HepG2 (cell line): Measurements from ENCODE around the gene HPS4. TPM values are rescaled to one million over a fixed set of nuclear protein-coding genes. Genes with fewer than 3 reads are reported as not detected.
A peak's percentile ranks its signal among the peaks of the same experiment; 100 is the strongest.

Experiments
- BCL3 ChIP-seq: sonication (generic); formaldehyde crosslinking; IDR thresholded peaks from 2 replicates; pipeline ENCODE4 v1.5.1; 2020; ENCODE audit warnings: mild to moderate bottlenecking, missing genetic modification reagents, moderate library complexity
- CREB3 ChIP-seq: sonication (generic); formaldehyde crosslinking; IDR thresholded peaks from 2 replicates; pipeline ENCODE4 v1.5.0; 2020; ENCODE audit warnings: missing genetic modification reagents
- DRAP1 ChIP-seq: IDR thresholded peaks from 2 replicates; pipeline ENCODE4 v1.6.1; 2016; ENCODE audit warnings: missing genetic modification reagents, missing compliant biosample characterization
- E2F1 ChIP-seq: sonication (generic); formaldehyde crosslinking; IDR thresholded peaks from 2 replicates; pipeline ENCODE4 v1.5.0; 2020; ENCODE audit warnings: missing genetic modification reagents
- IRF2 ChIP-seq: IDR thresholded peaks from 2 replicates; pipeline ENCODE4 v1.6.1; 2018; ENCODE audit warnings: missing genetic modification reagents, missing compliant biosample characterization
- MAFK ChIP-seq, 2 experiments: IDR thresholded peaks in 1 of 2; conservative IDR thresholded peaks in 1 of 2; 2 replicates each; pipeline ENCODE4 v1.6.1; 2011; ENCODE audit warnings: improper control_type of control experiment in 2 of 2, low read length in 2 of 2
- NR3C1 ChIP-seq: sonication (generic); formaldehyde crosslinking; IDR thresholded peaks from 2 replicates; pipeline ENCODE4 v1.4.0; 2020; ENCODE audit warnings: missing genetic modification reagents
- PHF8 ChIP-seq: sonication (generic); formaldehyde crosslinking; IDR thresholded peaks from 2 replicates; pipeline ENCODE4 v1.5.0; 2020; ENCODE audit warnings: missing genetic modification reagents
- PITX1 ChIP-seq: sonication (generic); formaldehyde crosslinking; IDR thresholded peaks from 2 replicates; pipeline ENCODE4 v1.5.1; 2020; ENCODE audit warnings: mild to moderate bottlenecking, missing genetic modification reagents
- POLR2AphosphoS5 ChIP-seq: IDR thresholded peaks from 2 replicates; pipeline ENCODE4 v1.6.1; 2012; ENCODE audit warnings: low read depth, low read length
- TSC22D2 ChIP-seq: sonication (generic); formaldehyde crosslinking; IDR thresholded peaks from 2 replicates; pipeline ENCODE4 v1.5.1; 2020; ENCODE audit warnings: missing genetic modification reagents, mild to moderate bottlenecking, borderline replicate concordance
- ZBTB42 ChIP-seq: sonication (generic); formaldehyde crosslinking; IDR thresholded peaks from 2 replicates; pipeline ENCODE4 v1.5.0; 2020; ENCODE audit warnings: mild to moderate bottlenecking, missing genetic modification reagents
- ZNF275 ChIP-seq: sonication (generic); formaldehyde crosslinking; IDR thresholded peaks from 2 replicates; pipeline ENCODE4 v1.8.0; 2022; ENCODE audit warnings: missing genetic modification reagents, mild to moderate bottlenecking, inconsistent platforms, borderline replicate concordance
- ZNF292 ChIP-seq: sonication (generic); formaldehyde crosslinking; IDR thresholded peaks from 2 replicates; pipeline ENCODE4 v1.8.1; 2022; ENCODE audit warnings: mild to moderate bottlenecking, low read depth, missing genetic modification reagents, borderline replicate concordance
- ZNF414 ChIP-seq: sonication (generic); formaldehyde crosslinking; IDR thresholded peaks from 2 replicates; pipeline ENCODE4 v1.5.0; 2020; ENCODE audit warnings: missing genetic modification reagents
- ZNF546 ChIP-seq: sonication (generic); formaldehyde crosslinking; conservative IDR thresholded peaks from 2 replicates; pipeline ENCODE4 v1.8.1; 2023; ENCODE audit warnings: mild to moderate bottlenecking, missing genetic modification reagents
- ZNF547 ChIP-seq: sonication (generic); formaldehyde crosslinking; IDR thresholded peaks from 2 replicates; pipeline ENCODE4 v1.5.1; 2020; ENCODE audit warnings: mild to moderate bottlenecking, missing genetic modification reagents
- ZNF556 ChIP-seq: sonication (generic); formaldehyde crosslinking; IDR thresholded peaks from 2 replicates; pipeline ENCODE4 v1.4.0; 2020; ENCODE audit warnings: mild to moderate bottlenecking, missing genetic modification reagents, borderline replicate concordance
- ZNF619 ChIP-seq: sonication (generic); formaldehyde crosslinking; IDR thresholded peaks from 2 replicates; pipeline ENCODE4 v1.4.0; 2020; ENCODE audit warnings: mild to moderate bottlenecking, missing genetic modification reagents
- ZNF800 ChIP-seq: sonication (generic); formaldehyde crosslinking; IDR thresholded peaks from 2 replicates; pipeline ENCODE4 v1.4.0; 2020; ENCODE audit warnings: missing genetic modification reagents
- polyA plus RNA-seq, 8 experiments: library from polyadenylated mRNA; depleted of rRNA in 3 of 8; stranded (reverse) in 7 of 8; unstranded in 1 of 8; fragments of >200 nt; fragmentation: Illumina TruSeq in 4 of 8; extraction: Trizol in 4 of 8; gene quantifications; 2 replicates each; pipeline versions ENCODE4 v1.2.1 to v1.2.3, GENCODE V29; 2011 to 2016; ENCODE audit warnings: low read depth in 4 of 8, missing spikeins in 1 of 8, mixed read lengths in 1 of 8; ENCODE audit not compliant: insufficient read depth in 1 of 8
- total RNA-seq, 5 experiments: library from RNA; depleted of rRNA; stranded (reverse); fragments of >200 nt; fragmentation: Illumina TruSeq; extraction: Trizol; gene quantifications; 2 replicates each; pipeline ENCODE4 v1.2.3, GENCODE V29; 2016; ENCODE audit warnings: low read depth in 1 of 5

Gene HPS4
- total and polyA plus RNA-seq, 2 of the 13 experiments (the other 11 are each of a cell fraction or from before 2014, with no cell fraction given) = 27.4 to 34.0 TPM

GRCh38 chr22:26483439-26484359 is at the start of gene HPS4, which contains the start of gene SRRD (continued):
- TF ChIP-seq ZBTB42 (peak; percentile 88; the same call in 1 of the 2 replicates), ZNF292 (CRISPR knock-in tag) (peak; percentile 88), ZNF556 (CRISPR knock-in tag) (peak; percentile 61; the same call in 1 of the 2 replicates), TSC22D2 (CRISPR knock-in tag) (peak; percentile 82; the same call in 1 of the 2 replicates), CREB3 (CRISPR knock-in tag) (peak; percentile 62; the same call in 1 of the 2 replicates), PHF8 (CRISPR knock-in tag) (peak; percentile 89), NR3C1 (no peak), ZNF546 (CRISPR knock-in tag) (peak; percentile 44; the same call in 1 of the 2 replicates), E2F1 (peak; percentile 82), ZNF619 (CRISPR knock-in tag) (peak; percentile 92), MAFK (conservative IDR thresholded peaks at IDR 0.05 in 1 of 2, IDR thresholded peaks at IDR 0.05 in 1 of 2; ENCODE audit: low read length in 2 of 2) (no peak), ZNF800 (CRISPR knock-in tag) (peak; percentile 87), ZNF414 (CRISPR knock-in tag) (peak; percentile 89), BCL3 (CRISPR knock-in tag) (peak; percentile 90), IRF2 (CRISPR knock-in tag) (peak; percentile 87), DRAP1 (CRISPR knock-in tag) (peak; percentile 86), ZNF547 (peak; percentile 94), POLR2AphosphoS5 (peak; percentile 85), ZNF275 (CRISPR knock-in tag) (no peak), PITX1 (CRISPR knock-in tag) (peak; percentile 89)
